GM19238 (cell line): ENCODE data around the gene FANCG.

Source experiments
- DNase-seq: peaks from one replicate; pipeline ENCODE4 v3.0.0; 2011; ENCODE audit warnings: low spot score; ENCODE audit not compliant: insufficient read length

Gene FANCG

DNA sequence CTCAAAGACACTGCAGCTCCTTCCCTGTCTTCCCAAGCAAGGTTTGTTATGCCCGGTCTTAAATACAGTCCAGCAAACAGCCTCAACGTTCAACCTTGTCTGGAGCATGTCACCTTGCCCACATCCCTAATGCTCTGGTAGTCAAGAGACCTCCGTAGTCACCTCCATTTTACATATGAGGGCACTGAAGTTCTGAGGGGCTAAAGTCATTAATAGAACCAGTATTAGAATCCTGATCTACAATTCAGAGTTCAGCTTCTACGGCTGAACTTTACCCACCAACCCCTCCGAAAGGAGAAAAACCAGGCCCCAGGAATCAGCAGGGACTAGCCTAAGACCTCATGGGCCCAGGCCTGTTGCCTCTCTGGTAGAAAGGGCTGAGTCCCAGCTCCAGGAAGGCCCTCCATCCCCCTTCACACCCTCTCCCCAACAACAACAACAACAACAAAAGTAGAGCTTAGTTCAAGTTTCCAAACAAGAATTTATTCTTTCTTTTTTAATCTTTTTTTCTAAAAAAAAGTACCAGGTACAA, 24.0 kb upstream of the FANCG start:
- DNase-seq: no peak

DNA sequence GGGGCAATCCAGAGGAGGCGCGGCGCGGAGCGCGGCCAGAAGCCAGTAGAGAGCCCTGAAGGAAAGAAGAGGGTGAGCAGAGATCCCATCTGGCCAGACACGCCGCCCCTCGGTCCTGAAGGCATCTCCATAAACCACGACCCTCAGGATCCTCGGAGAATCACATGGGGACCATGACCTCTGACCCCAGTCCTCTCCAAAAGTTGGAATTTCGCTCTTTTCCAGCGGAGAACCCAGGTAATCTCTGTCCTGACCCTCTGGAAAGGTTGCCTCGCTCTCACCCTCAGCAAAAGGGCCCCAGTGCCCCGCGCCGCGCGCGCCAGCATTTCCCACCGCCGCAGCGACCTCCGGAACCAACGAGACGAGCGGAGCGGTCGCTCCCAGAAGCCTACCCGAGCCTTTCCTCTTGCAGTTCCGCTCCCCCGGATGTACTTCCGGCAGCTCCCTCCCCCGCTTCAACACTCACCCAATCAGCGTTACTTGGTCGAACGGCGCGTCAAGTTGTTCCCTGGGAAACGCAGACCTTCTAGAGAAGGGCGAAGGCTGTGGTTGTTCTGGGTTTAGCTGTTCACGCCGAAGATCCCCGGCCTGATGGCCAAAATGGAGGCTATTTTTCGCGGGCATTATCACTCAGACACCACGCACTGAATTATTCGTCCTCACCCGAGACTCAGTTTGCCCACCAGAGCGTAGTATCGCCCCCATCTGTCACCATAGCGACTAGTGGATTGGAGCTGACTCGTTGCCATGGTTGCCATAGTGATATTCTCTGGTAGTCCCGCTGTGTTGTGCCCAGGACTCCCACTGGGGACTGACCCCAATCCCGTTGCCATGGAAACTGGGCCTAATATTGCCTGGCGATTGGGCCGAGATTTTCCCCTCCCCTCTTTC, 23.3 kb upstream of the FANCG start, which contains the start of gene STOML2:
STOML2 (minus strand) TSS at position 363 of the 891 bp plus-strand sequence; CDS start at position 326, 37 bp downstream.
- DNase-seq: peak; percentile 96

DNA sequence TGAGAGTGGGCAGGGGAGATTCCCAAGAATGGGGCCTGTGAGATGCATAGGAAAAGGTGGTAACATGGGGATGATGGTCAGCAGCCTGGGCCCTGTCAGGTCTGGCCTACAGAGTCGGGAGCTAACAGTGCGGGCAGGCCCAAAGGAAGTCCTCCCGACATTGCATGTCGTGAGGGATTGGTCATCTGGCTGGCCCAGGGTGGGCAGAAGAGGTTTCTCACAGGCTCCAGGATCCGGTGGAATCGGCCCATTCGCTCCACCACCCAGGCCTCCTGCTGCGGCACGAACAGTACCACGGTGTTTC, 22.7 kb upstream of the FANCG start:
- no peak for DNase-seq

DNA sequence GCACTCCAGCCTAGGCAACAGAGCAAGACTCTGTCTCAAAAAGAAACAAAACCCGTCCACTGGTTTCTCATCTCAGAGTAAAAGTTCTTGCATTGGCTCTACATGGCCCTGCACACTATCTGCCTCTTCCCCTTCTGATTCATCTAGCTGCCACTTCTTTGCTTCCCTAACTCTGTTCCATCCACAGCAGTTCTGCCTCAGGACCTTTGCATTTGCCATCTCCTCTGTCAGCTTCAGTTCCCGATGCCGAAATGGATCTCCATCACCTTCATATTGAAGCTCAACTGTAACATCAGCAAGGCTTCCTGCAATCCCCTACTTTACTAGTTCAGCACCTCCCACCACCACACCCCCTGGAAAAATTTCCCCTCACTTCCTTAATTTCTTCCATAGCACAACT, 17.8 kb upstream of the FANCG start:
- no peak for DNase-seq

DNA sequence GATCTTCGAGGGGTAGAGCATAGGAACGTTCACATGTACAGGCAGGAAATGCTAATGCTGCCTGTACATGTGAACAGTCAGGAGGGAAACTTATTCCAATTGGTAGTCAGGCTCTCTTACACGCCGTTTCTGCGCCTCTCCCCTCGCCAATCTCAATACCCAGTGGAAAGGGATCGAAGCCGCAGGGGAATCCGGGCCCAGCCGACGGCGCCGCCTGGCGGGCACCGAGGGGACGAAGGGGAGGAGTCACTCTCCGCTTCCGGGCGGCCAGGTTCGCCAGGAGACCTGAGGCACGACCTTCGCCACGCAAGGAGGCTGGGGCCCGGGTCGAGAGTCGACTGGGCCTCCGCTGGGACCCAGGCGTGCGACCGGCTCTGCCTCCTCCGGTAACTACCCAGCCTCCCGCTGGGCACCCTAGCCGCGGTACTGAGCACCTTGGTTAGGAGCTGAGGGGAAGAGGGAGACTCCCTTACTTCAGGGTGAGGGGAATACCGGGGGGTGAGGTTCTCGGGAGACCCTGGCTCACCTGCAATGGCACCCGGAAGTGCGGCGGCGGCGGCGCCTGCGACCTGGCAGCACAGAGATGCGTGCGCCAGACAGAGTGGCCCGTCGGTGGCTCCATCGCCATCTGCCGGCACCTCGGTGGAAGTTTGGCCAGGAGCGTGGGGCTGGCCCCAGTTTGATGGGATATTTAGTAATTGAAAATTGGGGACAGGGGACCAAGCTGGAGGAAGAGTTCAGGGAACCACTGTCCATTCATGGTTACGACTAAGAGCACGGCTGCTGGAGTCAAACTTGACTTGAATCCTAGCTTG, 16.5 kb upstream of the FANCG start, which contains the start of gene PIGO:
PIGO (minus strand) TSS at position 557 of the 815 bp plus-strand sequence. CDS start 1,026 bp downstream, outside the sequence.
- peak; percentile 89 for DNase-seq

DNA sequence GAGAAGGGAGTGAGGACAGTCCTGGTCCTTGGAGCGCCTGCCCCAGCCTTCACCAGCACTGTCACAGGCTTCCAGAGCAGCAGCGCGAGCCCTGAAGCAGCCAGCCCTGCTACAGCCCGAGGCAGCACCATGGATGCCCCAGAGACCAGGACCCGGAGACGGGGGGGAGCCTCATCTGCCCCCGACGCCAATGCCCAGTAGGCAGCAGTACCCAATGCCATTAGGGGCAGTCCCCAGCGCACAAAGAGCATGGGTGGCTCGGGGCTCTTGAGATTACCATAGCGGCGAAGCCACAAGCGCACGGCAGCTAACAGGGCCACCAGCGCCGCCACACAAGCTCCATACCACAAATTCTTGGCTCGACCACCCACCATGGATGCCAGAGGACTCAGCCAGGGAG, 11.8 kb upstream of the FANCG start:
- no peak for DNase-seq

DNA sequence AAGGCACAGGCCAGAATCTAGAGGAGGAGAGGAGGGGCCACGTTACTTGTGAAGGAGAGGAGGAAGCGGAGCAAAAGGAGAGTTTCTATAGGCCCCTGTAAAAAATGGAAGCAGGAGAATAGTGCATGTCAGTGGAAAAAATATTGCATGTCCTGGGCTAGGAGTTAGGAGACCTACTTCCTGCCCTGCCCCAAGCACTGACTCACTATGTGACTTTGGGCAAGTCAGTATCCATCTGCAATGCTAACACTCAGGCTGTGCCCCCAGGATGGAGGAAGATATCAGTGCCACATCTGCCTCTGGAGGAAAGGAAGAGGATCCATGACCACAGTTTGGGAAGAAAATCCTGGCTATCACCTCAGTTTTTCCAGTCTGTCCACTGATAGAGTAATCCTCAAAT, 9.7 kb upstream of the FANCG start:
- no peak for DNase-seq

DNA sequence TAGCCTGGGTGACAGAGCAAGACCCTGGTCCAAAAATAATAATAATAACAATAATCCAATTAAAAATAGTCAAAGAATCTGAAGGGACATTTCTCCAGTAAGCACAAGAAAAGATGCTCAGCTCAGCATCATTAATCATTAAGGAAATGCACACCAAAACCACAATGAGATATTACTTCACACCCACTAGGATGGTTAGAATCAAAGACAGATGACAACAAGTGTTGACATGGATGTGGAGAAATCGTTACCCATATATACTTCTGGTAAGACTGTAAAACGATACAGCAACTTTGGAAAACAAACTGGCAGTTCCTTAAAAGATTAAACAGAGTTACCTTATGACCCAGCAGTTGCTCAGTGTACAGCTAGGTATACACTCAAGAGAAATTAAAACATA, 5.3 kb upstream of the FANCG start:
- DNase-seq: no peak

DNA sequence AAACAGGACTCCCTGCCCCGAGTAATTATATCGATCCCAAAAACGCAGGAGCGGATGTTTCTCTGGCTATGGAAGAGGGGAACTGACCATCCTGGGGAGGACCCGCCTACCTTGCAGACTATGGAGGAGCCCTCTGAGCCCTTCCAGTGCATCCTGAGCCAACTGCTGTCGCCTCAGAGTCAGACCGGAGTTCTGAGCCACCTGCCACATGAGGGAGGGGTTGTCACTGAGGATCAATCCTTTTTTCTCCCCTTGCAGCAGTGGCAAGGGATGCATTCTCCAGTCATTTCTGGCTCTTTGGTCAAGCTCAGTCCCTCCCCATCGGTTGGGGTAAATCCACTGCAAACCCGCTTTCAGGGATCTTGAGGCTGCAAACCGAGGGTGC, 709 bp downstream of the FANCG start:
- DNase-seq: no peak

DNA sequence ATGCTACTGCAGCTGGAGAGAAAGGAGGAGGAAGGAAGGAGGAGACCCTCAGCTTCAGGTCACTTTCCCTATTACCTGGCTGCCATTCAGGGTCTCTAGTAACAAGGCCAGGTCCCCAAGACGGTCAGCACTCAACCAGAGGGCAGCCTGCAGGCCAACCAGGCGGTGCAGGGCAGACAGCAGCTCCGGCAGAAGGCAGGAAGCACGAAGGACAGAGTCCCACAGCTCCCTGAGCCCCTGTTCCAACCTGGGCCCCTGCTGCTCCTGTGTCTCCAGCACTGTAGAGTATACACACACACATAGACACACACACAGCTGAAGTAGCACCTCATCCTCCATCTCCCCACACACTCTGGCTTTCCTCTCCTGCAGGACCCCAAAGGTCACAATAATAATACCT, 1.7 kb downstream of the FANCG start:
- no peak for DNase-seq

DNA sequence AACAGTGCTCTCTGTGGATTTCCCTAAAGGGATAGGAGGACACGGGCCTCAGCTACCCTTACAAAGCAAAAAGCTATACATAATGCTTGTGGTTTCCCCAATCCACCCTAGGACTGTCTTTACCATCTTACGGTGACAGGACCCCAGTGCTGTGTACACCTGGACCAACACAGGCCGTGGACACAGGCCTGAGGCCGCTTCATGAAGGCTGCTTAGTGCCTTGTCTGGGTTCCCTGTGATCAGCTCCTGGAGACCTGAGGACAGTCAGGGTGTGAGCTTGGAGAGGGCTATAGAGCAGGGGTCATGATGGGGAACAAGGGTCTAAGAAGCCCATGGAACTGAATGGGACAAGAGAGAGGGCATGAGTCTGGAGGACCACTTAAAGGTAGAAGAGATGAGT, 2.9 kb downstream of the FANCG start:
- DNase-seq: no peak

DNA sequence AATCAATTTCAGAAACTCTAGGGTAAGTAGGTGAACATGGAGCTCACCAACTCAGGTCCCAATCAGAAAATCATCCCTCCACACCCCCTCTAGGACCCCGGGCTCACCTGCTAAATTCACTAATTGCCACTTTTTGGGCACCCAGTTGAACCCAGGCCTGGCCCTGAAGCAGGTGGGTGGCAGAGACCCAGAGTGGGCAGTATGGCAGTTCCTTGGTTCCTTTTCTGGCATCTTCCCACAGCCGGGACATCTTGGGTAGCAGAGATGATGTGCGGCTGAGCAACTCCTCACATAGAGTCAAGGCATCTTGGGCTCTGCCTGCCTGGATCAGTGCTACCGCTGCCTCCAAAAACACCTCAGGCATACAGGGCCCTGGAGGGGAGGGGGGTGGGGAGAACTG, 4.4 kb downstream of the FANCG start:
- DNase-seq: no peak

DNA sequence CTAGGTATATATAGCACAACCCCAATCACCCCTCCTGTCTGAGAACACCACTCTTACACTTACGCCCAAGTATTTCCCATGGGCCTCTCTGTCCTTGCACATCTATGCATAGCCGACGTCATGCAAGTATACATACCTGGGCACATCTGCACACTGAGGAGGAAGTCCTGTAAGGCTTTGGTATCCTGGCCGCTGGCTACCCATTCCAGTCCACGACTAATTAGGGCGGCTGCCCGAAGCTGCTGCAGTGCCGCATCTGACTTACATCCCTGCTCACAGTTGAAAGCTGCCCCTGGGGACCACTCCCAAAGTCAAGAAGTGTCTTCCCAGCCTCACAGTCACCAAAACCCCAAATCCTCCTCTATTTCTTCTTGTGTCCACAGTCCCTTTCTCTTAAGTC, 5.0 kb downstream of the FANCG start:
- DNase-seq: no peak

DNA sequence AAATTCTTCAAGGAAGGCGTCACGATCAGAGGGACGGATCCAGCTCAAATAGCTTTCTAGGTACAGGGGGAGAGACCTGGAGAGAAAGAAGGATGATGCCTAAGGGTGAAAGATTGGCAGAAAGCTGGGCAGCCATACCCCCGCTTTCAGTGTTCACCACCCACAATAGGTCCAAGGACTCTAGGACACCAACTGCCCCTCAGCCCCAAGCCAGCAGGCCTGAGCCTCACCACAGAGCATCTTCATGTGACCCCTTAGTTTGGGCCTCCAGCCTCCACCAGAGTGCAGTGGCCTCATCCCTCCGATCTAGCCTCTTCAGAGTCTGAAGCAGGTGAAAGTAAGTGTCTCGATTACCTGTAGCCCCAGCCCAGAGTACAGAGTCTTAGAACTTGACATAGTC, 5.6 kb downstream of the FANCG start:
- no peak for DNase-seq

DNA sequence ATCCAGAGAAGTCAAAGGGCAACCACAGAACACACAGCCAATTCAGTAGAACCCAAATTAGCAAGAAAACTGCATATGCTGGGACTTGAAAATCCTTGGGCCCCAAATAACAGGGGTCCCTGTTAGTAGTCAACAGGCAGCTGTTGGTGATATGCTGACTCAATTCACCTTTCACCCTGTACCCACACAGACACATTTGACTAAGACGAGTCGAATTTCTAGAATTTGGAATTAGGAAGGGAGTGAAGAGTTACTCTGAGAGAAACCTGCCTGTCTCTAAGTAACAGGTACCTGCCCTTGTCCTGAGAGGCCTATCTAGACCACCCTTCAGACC, 6.5 kb downstream of the FANCG start:
- no peak for DNase-seq

DNA sequence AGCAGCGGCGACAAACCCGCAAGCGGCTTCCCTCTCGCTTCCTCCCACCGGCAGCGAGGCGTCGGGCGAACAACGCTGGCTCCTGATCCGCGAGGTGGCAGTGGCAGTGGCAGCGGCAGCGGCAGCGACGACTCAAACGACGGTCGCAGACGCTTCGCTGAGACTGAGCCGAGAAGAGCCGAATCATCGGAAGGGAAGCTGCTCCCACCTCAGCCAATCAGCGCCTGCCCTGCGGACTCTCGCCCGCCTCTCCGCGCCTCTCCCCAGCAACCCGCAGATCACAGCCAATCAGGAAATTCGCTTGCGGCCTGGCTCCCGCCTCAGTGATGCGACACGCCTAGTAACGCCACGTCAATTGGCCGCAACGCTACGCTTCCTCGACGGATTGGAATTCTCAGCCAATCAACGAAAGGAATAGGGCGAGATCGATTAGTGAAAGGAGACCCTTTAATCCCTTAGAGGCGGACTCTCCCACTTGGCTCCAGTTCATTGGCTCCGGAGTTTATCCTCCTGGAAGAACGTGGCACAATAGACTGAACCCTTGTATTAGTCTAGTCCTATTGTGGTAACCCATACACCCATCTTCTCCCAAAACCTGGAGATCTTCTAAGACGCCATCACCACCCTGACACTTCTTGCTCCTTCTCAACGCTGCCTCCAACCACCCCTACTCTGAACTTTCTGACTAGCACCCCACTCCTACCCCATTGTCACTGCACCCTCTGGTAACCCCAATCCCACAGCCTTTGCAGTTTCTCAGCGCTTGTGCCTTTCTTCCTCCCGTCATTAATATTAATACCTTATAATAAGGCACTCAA, 7.1 kb downstream of the FANCG start, which contains the start of gene VCP:
VCP (minus strand) TSS at position 165 of the 818 bp plus-strand sequence. CDS start 272 bp downstream, outside the sequence.
- DNase-seq: peak; percentile 97

DNA sequence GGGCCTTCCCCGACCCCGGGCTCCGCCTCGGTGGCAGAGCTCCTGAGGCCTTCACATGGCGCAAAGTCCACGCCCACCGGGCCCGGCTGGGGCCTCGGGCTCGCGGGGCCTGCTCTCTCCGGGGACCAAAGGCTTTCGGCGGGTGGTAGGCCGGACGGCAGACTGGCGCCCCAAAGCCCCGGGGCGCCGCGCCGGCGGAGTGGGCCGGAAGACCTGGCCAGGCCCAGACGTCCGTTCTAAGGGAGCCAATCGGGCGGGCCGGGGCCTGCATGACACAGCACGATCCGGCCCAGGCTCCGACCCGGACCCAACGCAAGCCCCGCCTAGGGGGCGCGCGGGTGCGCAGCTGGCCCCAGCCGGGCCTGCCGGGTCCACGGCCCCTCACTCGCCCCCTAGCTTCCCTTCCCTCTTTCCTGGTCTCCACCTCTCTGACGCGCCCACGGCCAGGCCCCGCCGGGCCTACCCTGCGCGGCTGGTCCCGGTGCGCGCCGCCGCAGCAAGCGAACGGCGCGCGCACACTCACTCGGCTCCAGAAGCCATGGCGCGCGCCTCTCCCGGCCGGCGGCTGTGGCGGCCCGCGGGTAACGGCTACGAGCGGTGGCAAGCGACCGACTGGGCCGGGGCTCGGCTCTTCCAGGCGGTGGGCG, 7.8 kb downstream of the FANCG start:
- peak; percentile 79 for DNase-seq

DNA sequence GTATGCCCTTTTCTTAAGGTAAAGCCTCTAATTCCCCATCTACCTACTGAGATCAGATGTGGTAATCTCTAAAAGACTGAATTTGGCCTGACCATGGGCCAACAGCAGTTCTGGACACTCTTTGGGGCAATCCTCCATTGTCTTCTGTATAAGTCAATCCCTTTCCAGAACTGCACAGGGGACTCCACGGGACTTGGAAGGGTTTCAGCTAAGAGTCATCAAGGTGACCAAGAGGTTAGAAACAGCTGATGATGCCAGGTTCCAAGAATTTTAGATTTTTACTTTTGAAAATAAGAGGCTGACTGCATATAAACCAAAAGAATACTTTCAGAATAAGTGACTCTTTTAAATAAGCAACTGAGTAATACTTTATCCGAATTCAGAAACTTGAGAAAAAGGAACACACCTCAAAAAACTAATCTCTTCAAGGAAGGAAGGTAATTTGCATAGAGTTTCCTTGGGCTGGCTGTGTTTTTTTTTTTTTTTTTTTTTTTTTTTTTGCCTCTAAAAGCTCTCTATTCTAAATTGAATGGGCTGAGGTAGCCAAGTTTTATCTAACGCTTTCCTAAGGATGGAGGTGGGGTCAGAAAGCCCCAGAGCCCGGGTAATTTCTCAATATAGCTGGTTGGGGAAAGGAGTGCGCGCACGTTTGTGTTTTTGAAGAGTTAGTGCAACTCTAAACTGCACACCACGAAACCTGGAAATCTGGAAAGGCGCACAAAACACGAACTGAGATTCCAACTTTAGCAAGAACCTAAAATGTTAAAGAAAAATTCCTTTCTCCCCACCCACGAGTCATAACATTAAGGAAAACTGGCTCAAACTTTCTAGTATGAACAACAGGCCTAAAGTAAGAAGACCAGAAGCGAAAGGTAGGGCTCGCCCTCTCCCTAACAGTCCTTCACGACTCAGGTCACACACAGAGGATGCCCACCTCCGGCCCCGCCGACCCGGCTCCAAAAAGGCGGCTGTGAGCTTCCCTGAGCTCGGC, 8.6 kb downstream of the FANCG start:
- no peak for DNase-seq

DNA sequence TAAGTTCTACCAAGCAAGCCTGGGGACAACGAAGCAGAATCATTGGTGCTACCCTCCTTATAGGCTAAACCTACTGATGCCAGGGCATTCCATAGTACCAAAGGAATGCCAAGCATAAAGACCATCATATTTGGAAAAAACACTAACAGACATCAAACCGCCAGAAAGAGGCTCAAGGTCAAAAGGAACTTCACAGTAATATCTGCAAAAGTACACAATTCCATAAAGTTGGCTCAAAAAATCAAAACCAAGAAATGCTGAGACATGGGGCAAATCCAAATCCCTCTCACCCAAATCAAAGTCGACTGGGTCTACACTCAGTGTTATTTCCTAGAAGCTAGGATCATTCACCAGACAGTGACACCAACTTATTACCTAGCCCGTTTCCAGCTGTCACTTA, 10.7 kb downstream of the FANCG start:
- DNase-seq: no peak

DNA sequence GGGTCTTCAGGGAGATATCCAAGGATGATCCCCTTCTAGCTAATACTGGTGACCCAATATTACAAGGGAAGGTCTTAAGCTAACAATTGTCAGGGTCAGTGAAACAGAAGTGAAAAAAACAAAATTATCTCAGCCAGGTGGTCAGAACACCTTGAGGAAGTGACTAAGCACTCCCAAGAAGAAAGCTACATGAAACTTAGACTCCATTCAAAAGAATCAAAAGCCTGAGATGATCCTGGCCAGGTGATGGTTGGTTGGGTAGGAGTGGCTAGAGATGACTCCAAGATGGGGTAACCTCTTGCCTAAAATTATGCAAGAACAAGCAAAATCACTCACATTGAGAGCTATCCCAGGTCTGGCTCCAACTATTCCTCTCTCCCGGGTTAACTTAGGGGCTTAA, 12.7 kb downstream of the FANCG start:
- no peak for DNase-seq
